Effector memory CD8-positive, alpha-beta T cell (primary cell): Measurements from ENCODE around the gene ZNF653.

Source experiments
- ATAC-seq: fragments of 150-1000 bp; cut with Tn5 transposase; replicated peaks from 2 replicates; pipeline ENCODE4 v1.10.0; 2021; ENCODE audit warnings: mild to moderate bottlenecking, moderate library complexity
- DNase-seq, 3 experiments: peaks; one replicate each; pipeline ENCODE4 v3.0.0; 2021
- H3K27ac Mint-ChIP-seq, 2 donors: one replicate each; pipeline ENCODE4 v1.8.0; 2022; ENCODE audit warnings: mild to moderate bottlenecking in 2 of 2, mixed read lengths in 2 of 2, moderate library complexity in 2 of 2
- H3K27me3 Mint-ChIP-seq, 2 donors: one replicate each; pipeline ENCODE4 v1.8.0; 2022; ENCODE audit warnings: mixed read lengths in 2 of 2
- H3K36me3 Mint-ChIP-seq: one replicate; pipeline ENCODE4 v1.8.0; 2022; ENCODE audit warnings: mild to moderate bottlenecking, moderate library complexity, mixed read lengths; ENCODE audit not compliant: insufficient read depth
- H3K4me1 Mint-ChIP-seq, 2 donors: one replicate each; pipeline ENCODE4 v1.8.0; 2022; ENCODE audit warnings: low read depth in 2 of 2, mixed read lengths in 2 of 2
- H3K4me3 Mint-ChIP-seq, 2 donors: one replicate each; pipeline ENCODE4 v1.8.0; 2022; ENCODE audit warnings: mild to moderate bottlenecking in 2 of 2, mixed read lengths in 2 of 2, moderate library complexity in 2 of 2
- H3K9me3 Mint-ChIP-seq, 2 donors: one replicate each; pipeline ENCODE4 v1.8.0; 2022; ENCODE audit warnings: mixed read lengths in 2 of 2

Gene ZNF653

DNA sequence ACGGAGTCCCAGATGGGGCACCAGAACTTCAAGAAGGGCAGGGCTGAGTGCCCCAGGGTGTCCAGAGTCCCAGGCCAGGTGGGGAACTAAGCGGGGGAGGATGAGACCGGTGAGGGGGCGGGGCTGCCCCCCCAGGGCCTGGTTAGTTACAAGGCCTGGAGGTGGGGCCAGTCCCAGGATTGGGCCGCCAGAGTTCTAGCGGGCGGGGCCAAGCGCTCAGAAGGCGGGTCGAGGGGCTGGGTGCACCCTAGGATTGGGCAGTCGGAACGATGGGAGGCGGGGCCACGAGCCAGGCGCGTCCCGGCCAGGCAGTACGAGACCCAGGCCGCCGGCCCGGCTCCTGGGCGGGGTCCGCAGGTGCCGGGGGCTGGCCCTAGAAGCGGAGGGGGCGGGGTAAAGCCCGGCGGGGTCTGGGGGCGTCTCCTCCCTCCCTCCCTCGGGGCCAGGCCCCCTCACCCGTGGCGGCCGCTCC lies 571 bp downstream of the ZNF653 start:
- ATAC-seq, result peak; percentile 92

DNA sequence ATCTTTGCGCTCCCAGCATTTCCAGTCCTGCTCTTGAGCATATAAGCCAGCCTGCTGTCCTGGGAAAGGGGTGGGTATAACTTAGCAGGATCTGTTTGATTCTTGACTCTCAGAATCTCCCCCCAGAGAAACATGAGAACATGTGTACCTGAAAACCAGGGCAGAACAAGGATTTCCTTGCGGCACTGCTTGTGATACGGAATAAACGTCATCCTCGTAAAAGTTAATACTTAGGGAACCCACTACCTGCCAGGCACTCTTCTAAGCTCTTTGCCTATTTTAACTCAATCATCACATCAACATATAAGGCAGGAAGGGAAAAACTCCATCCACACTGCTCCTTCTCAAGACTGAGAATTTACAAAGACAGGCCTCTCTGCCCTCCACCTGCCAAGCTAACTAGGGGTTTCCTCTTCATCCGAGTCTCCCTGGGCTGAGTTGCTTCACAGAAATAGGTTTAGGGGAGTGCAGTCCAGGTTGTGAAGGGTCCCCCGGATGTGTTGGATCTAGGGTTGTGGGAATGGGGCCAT lies 1.1 kb downstream of the ZNF653 start:
- no peaks in the 10 kb centered on the region for H3K9me3 Mint-ChIP-seq
- H3K4me1 Mint-ChIP-seq, result peaks cover 24 to 26% of the 10 kb centered on the region in 2 donors
- no peak for ATAC-seq
- DNase-seq, result no peak
- H3K4me3 Mint-ChIP-seq, result peak overlapping the region; percentile 90 to 93
- H3K27ac Mint-ChIP-seq, result peak overlapping the region; percentile 91 to 98
- H3K27me3 Mint-ChIP-seq, result no peaks in the 10 kb centered on the region
- H3K36me3 Mint-ChIP-seq, result peaks cover 45% of the 10 kb centered on the region

More for the DNA sequence above, 571 bp downstream of the ZNF653 start:
- Mint-ChIP-seq H3K9me3 (no peaks in the 10 kb centered on the region), H3K27me3 (no peaks in the 10 kb centered on the region), H3K4me3 (peak overlapping the region; percentile 90 to 93), H3K4me1 (peaks cover 21 to 24% of the 10 kb centered on the region in 2 donors), H3K36me3 (peaks cover 42% of the 10 kb centered on the region), H3K27ac (peak overlapping the region; percentile 91 to 98)
- peak; percentile 95 to 98 (median 97) for DNase-seq

DNA sequence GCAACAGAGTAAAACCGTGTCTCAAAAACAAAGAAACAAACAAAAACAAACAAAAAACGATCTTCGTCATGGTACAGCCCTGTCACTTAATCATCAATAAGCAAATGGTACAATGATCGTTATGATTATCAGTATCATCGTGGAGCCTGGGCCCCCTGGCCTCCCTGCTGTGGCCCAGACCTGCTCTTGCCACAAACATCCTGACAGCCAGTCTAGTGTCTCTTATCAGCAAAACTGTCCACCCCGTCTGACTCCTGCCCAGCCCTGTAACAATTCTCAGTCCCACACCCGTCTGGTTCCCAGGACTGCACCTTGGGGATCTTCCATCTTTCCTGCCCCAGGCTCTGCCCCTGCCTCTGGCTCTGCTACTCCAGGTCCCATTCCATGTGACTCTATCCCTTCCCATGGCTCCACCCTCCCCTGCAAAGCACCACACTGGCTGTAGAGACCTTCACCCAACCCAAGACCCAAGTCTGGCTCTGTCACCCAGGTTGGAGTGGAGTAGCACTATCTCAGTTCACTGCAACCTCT lies 5.7 kb downstream of the ZNF653 start:
- ATAC-seq, result no peak

DNA sequence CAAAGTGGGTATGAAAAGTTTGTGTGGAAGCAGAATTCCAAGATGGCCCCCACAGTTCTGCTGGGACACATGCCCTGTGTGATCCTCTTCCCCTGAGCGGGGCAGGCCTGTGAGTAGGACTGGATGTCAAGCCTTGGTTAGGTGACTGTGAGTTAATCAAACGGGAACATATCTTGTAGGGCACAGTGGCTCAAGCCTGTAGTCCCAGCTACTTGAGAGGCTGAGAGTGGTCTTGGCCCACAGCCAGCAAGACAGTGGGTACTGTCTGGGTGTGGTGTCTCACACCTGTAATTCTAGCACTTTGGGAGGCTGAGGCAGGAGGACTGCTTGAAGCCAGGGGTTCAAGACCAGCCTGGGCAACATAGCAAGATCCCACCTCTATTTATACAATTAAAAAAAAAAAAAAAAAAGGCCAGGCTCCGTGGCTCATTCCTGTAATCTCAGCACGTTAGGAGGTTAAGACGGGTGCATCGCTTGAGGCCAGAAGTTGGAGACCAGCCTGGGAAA lies 6.4 kb downstream of the ZNF653 start:
- DNase-seq, result no peak
- Mint-ChIP-seq H3K4me3 (no peak overlapping the region), H3K36me3 (peaks cover 14% of the 10 kb centered on the region), H3K27ac (no peak overlapping the region), H3K9me3 (no peaks in the 10 kb centered on the region), H3K27me3 (no peaks in the 10 kb centered on the region), H3K4me1 (peaks cover 11 to 14% of the 10 kb centered on the region in 2 donors)
- ATAC-seq, result no peak

More for the DNA sequence above, 5.7 kb downstream of the ZNF653 start:
- no peak for DNase-seq
- H3K9me3 Mint-ChIP-seq, result no peaks in the 10 kb centered on the region
- H3K36me3 Mint-ChIP-seq, result peaks cover 15% of the 10 kb centered on the region
- H3K4me3 Mint-ChIP-seq, result no peak overlapping the region
- H3K27me3 Mint-ChIP-seq, result no peaks in the 10 kb centered on the region
- peaks cover 18 to 20% of the 10 kb centered on the region in 2 donors for H3K4me1 Mint-ChIP-seq
- peak overlapping the region in 1 of 2 donors; percentile 27 for H3K27ac Mint-ChIP-seq

DNA sequence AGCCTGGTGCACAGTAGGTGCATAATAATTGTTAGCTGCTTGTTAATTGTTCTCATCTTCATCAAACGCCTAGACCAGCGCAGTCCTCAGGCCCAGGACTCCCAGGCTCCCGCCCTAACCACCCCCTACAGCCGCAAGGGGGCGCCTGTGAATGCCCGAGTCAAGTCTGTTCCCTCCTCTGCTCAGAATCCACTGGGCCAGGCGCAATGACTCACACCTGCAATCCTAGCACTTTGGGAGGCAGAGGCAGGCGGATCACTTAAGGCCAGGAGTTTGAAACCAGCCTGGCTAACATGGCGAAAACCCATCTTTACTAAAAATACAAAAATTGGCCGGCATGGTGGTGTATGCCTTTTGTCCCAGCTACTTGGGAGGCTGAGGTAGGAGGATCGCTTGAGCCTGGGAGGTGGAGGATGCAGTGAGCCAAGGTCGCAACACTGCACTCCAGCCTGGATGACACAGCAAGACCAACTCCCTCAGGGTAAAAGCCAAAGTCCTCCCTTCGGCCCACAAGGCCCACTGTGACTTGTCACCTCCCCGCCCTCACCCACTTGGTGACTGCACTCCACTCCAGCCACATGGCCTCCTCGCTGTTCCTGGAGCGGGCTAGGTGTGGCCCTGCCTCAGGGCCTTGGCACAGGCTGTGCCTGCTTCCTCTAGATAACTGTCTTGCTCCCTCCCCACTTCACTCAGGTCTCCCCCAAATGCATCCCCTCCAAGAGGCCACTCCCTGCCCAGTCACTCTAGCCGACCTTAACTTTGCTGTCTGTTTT lies 9.1 kb downstream of the ZNF653 start:
- no peaks in the 10 kb centered on the region for H3K27me3 Mint-ChIP-seq
- peaks cover 23% of the 10 kb centered on the region for H3K36me3 Mint-ChIP-seq
- H3K27ac Mint-ChIP-seq, result peak overlapping the region in 1 of 2 donors; percentile 25
- no peak overlapping the region for H3K4me3 Mint-ChIP-seq
- DNase-seq (peak; percentile 41 to 53 (median 45)), ATAC-seq (peak; percentile 56)
- peaks cover 11 to 14% of the 10 kb centered on the region in 2 donors for H3K4me1 Mint-ChIP-seq
- no peaks in the 10 kb centered on the region for H3K9me3 Mint-ChIP-seq

DNA sequence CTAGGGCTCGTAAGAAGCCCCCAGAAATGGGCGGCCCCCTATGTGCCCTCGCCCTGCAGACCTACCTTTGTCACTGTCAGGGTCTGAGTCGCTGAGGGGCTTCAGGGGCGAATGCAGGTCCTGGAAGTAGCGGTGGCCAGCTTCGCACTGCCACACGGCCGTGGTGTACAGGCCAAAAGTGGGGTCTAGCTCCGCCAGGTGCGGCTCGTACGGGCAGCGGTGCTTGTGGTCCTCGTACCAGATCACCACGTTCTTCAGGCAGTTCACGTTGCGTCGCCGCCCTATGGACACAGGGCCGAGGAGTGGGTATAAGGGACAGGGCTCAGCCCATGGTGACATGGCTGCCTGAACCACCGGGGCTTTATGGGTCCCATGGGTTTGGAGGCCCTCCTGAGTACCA lies 9.8 kb downstream of the ZNF653 start:
- H3K36me3 Mint-ChIP-seq, result peaks cover 25% of the 10 kb centered on the region
- no peaks in the 10 kb centered on the region for H3K9me3 Mint-ChIP-seq

DNA sequence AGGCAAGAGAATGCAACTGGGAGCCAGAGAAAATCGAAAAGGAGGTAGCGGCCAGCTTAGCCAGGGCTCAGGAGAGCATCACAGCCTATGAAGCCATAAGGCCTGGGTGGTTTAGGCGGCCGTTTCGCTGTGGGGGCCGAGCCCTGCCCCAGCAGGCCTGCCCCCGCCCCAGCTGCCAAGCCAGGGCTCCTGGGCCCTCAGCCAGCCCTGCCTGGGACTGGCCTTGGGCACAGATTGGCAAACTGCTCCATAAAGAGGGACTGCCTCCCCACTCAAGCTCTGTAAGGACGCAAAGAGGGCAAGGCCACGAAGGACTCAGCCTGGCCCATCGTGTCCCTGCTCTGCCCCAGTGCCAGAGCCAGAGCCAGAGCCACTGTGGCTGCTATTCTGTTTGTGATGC lies 10.2 kb downstream of the ZNF653 start:
- Mint-ChIP-seq H3K27me3 (no peaks in the 10 kb centered on the region), H3K9me3 (no peaks in the 10 kb centered on the region), H3K4me1 (peaks cover 6 to 8% of the 10 kb centered on the region in 2 donors), H3K36me3 (peaks cover 21% of the 10 kb centered on the region), H3K4me3 (no peak overlapping the region), H3K27ac (peak overlapping the region in 1 of 2 donors; percentile 39)
- ATAC-seq (no peak), DNase-seq (no peak)

More for the DNA sequence above, 9.8 kb downstream of the ZNF653 start:
- no peak overlapping the region for H3K27ac Mint-ChIP-seq
- peaks cover 8 to 10% of the 10 kb centered on the region in 2 donors for H3K4me1 Mint-ChIP-seq
- H3K4me3 Mint-ChIP-seq, result no peak overlapping the region
- DNase-seq, result no peak
- no peaks in the 10 kb centered on the region for H3K27me3 Mint-ChIP-seq
- ATAC-seq, result no peak

DNA sequence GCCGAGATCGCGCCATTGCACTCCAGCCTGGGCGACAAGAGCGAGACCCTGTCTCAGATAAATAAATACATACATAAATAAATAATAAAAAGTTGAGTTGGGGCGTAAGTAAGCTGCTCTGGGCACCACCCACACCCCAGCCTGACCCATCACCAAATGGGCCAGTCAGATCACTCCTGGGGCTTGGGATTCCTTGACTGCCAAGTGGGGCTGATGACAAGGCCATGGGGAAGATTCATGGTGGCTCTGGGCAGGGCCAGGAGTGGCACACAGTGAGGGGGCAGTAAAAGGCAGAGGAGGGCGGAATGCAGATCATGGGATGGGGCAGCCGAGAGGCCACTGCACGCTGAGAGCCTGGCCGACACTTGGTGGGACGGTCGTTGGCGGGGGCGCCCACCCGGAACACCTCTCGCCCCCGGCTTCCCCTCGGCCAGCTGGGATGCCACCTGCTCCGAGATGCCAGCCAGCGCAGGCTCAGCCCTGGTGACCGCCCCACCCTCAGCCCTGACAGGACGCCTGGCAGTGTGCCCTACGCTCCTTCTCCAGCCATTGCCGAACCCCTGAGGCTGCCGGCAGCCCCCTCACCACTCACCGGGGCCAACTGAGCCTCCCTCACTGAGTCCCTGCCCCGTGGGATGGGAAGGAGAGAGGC lies 10.9 kb downstream of the ZNF653 start:
- H3K27ac Mint-ChIP-seq, result peak overlapping the region in 1 of 2 donors; percentile 39

DNA sequence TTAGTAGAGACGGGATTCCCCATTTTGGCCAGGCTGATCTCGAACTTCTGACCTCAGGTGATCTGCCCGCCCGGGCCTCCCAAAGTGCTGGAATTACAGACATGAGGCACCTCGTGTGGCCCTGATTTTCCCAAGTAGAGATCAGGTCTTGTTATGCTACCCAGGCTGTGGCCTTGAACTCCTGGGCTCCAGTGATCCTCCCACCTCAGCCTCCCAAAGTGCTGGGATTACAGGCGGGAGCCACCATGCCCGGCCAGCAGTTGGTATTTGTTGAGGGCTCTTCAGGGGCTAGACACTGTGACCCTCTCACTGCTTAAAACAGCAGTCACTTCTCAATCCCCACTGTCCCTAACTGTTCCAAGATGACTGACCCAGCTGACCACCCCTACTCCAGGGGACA lies 16.3 kb downstream of the ZNF653 start:
- Mint-ChIP-seq H3K4me3 (no peak overlapping the region), H3K4me1 (no peaks in the 10 kb centered on the region), H3K36me3 (peaks cover 28% of the 10 kb centered on the region), H3K9me3 (no peaks in the 10 kb centered on the region), H3K27me3 (no peaks in the 10 kb centered on the region), H3K27ac (no peak overlapping the region)
- DNase-seq (no peak), ATAC-seq (no peak)

More for the DNA sequence above, 10.9 kb downstream of the ZNF653 start:
- DNase-seq (no peak), ATAC-seq (no peak)
- no peak overlapping the region for H3K4me3 Mint-ChIP-seq
- H3K4me1 Mint-ChIP-seq, result peaks cover 3 to 6% of the 10 kb centered on the region in 2 donors
- no peaks in the 10 kb centered on the region for H3K27me3 Mint-ChIP-seq
- H3K9me3 Mint-ChIP-seq, result no peaks in the 10 kb centered on the region
- H3K36me3 Mint-ChIP-seq, result peaks cover 24% of the 10 kb centered on the region

DNA sequence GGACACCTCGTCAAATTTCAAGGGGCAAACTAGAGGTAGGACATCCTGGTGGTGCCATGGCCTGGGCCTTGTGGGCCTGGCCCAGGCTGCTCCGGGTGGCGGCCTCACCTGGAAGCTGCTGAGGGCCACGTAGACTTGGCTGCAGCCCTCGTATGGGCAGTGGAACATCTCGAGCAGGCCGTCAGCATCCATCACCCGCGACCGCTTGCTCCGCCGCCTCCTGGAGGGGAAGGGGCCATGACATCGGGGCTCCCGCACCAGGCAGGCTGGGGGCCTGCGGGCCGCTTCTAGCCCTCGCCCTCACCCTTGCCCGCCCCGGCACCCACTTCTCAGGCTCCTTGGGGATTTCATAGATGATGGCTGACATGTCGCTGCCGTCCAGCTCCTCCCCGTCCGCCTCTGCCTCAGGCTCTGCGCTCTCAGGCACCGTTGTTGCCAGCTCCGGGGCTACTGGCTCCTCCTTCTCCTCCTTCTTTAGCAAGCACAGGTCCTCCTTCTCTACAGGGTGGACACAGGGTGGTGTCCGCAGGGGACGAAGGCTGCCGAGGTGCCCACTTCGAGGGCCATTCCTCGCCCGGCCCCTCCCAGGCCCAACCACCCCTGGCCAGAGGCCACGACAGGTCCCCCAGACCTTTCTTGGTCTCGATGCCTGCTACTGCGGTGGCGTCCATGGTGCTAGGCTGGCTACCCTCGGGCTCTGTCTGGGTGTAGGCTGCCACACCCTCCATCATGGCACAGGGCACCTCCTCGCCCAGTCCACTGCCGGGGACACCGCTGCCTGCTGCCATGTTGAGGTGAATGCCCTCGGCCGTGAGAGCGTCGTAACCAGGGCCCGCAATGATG lies 18.8 kb downstream of the ZNF653 start:
- DNase-seq (no peak), ATAC-seq (no peak)
- Mint-ChIP-seq H3K27me3 (peaks cover 1 to 12% of the 10 kb centered on the region in 2 donors), H3K4me3 (no peak overlapping the region), H3K4me1 (peaks cover 11 to 12% of the 10 kb centered on the region in 2 donors), H3K9me3 (no peaks in the 10 kb centered on the region), H3K27ac (no peak overlapping the region), H3K36me3 (peaks cover 35% of the 10 kb centered on the region)

DNA sequence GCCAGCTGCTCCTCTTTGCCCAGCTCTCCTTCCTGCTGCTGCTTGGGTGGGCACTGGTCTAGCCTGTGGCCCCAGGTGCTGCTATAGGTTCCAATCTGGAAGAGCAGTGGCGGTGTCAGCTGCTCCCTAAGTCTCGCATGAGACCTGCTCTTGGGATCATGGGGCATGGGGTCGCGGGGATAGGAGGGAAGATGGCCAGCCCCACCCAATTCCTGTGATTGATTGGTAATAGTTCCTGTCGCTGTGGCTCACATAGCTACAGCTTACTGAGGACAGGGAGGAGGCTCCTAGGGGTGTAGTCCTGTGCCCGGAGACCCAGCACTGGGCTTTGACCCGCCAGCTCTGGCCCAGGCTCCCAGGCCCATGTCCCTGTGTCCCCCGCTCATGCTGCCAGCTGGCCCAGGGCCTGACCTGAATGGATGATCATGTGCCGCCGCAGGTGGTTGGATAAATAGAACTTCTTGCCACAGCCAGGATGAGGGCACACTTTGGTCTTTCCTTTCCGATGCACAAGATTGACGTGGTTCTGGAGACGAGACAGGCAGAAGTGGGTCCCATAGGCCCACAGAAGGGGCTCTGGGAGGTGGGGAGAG lies 20.3 kb downstream of the ZNF653 start:
- H3K36me3 Mint-ChIP-seq, result peaks cover 31% of the 10 kb centered on the region
- no peak overlapping the region for H3K4me3 Mint-ChIP-seq
- peaks cover 14 to 19% of the 10 kb centered on the region in 2 donors for H3K4me1 Mint-ChIP-seq
- no peak for DNase-seq
- no peaks in the 10 kb centered on the region for H3K9me3 Mint-ChIP-seq
- H3K27ac Mint-ChIP-seq, result peak overlapping the region; percentile 2 to 5
- ATAC-seq, result no peak
- H3K27me3 Mint-ChIP-seq, result peaks cover 11 to 23% of the 10 kb centered on the region in 2 donors

DNA sequence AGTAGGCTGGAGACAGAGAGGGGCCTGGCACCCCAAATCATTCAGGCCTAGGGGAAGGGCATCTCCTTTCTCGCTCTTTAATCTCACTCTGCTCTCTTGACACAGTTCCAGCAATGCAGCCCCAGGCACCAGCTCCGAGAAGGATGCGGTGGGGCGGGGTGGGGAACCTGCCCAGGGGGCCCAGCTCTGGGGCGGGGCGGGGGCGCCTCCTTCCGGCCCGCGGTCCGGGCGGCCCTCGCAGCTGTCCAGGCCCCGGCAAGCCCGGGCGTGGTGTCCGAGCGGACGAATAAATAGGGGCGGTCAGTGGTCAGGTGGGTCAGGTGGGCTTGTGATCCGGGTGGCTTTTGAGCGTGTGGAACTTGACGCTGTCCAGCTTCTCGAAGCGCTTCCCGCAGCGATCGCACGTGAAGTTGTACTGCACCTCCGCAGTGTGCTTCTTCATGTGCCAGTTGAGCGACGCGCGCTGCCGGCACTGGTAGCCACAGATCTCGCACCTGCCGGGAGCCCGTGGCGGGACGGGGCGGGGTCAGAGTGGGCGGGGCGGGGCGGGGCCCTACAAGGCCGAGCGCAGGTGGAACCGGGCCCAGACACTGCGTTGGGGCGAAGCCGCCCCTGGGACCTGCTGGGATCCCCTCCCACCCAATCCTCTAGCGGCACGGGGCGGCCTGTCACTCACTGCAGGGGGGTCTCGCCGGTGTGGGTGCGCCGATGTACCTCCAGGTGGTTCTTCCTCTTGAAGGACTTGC lies 22.1 kb downstream of the ZNF653 start:
- H3K4me1 Mint-ChIP-seq, result peaks cover 18 to 22% of the 10 kb centered on the region in 2 donors
- H3K9me3 Mint-ChIP-seq, result no peaks in the 10 kb centered on the region
- no peak for DNase-seq
- peaks cover 19 to 34% of the 10 kb centered on the region in 2 donors for H3K27me3 Mint-ChIP-seq
- peaks cover 26% of the 10 kb centered on the region for H3K36me3 Mint-ChIP-seq
- peak overlapping the region in 1 of 2 donors; percentile 68 for H3K4me3 Mint-ChIP-seq
- H3K27ac Mint-ChIP-seq, result no peak overlapping the region
- ATAC-seq, result no peak
